Inferior parietal cortex (tissue), 1 donor: ENCODE data around the gene ADCY7.
"Not testable (repeated sequence)": the region's sequence is repeated elsewhere in the genome, so short reads cannot be mapped to it uniquely, and the experiment has no call there.

Experiments used
- DNase-seq: peaks from one replicate; pipeline ENCODE4 v3.0.0-alpha.2; 2016; ENCODE audit errors: extremely low spot score

The ADCY7 gene

DNA sequence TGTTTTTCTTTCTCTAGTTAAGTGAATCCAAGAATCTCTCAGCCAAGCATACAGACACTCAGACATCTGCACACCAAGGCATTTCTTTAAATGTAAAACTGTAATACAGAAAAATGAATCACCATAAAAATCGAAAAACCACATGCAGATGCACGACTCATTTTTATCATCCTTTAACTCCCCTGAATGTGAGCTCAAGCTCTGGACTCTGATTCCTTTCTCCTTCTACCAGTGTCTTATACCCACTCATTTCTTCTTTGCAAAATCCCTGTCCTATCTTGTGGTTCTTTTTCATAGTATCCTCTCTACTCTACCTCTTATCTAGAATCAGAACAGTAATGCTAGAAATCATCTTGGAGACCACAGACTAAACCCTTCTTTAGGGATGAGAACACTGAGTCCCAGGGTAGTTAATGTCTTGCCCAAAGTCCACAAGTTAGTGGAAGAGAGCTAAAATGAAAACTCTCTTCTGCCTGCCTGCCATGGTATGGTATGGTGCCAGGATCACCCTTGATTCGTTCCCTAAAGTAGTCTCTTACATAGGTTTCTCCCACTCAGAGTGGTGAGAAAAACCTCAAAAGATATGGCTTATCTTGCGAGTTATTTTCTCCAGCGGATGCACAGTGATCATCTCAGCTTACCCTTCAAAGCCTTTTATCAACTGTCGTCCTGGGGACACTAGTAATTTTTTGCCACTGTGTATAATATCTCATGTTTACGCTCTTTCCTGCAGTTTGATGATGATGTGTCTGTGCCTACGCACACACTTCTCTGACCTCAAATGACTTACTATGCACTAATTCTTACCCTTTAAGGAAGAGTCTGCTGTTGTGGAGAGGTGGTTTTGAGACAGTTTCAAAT lies 72.2 kb downstream of the ADCY7 start:
- DNase-seq, result no peak

DNA sequence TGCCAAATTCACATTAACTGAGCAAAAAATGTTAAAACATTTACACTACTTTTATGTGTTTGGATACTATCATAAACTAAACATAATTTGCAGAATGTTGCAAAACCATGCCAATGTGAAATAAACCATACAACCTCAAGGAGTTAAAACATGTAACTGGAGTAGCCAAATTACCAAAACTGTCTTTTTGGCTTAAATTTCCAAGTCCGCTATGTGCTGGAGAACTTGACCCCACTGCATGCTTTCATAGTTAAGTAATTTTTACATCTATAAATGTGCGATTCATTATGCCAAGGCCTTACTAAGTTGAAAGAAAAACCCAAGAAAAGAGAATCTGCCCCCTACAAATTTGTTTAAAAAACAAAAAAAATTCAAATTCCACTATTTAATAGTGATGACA lies 74.2 kb downstream of the ADCY7 start:
- no peak for DNase-seq

DNA sequence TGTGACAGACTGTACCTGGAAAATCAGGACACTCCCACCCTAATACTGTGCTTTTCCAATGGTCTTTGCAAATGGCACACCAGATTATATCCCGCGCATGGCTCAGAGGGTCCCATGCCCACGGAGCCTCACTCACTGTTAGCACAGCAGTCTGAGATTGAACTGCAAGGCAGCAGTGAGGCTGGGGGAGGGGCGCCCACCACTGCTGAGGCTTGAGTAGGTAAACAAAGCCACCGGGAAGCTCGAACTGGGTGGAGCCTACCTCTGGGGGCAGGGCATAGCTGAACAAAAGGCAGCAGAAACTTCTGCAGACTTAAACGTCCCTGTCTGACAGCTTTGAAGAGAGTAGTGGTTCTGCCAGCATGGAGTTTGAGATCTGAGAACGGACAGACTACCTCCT lies 77.2 kb downstream of the ADCY7 start:
- DNase-seq, result not testable (repeated sequence)

DNA sequence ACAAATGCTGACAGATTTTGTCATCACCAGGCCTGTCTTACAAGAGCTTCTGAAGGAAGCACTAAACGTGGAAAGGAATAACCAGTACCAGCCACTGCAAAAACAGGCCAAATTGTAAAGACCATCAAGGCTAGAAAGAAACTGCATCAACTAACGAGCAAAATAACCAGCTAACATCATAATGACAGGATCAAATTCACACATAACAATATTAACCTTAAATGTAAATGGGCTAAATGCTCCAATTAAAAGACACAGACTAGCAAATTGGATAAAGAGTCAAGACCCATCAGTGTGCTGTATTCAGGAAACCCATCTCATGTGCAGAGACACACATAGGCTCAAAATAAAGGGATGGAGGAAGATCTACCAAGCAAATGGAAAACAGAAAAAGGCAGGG lies 78.9 kb downstream of the ADCY7 start:
- DNase-seq, result not testable (repeated sequence)

DNA sequence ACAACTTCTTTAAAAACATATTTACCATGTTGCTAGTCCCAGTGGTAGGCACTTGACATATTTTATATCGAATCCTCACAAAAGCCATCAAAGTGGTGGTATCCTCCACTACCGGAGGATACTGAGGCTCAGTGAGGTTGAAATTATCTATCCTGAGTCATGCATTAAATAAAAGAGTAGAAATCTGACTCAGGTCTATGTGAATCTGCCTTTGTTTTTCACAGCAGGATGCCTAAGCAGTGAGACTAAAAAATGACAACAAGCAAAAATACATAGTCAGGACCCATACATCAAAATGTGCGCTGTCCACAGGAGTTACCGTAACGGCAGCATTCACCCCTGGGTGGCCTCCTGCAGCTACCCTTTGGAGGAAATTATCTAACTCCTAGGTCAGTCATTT lies 84.8 kb downstream of the ADCY7 start:
- no peak for DNase-seq

DNA sequence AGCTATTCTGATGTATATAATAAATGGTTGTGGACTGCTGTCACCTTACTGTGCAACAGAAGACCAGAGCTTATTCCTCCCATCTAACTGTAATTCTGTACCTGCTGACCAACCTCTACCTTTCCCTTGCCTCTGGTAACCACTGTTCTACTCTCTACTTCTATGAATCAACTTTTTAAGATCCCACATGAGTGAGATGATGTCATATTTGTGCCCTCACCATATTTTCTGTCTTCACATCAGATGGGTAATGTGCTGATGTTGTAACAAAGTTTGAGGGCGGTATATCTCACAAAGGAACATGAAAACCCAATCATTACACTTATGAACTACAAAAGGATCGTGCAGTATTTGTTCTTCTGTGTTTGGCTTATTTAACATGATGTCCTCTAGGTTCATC lies 85.6 kb downstream of the ADCY7 start:
- DNase-seq, result no peak

DNA sequence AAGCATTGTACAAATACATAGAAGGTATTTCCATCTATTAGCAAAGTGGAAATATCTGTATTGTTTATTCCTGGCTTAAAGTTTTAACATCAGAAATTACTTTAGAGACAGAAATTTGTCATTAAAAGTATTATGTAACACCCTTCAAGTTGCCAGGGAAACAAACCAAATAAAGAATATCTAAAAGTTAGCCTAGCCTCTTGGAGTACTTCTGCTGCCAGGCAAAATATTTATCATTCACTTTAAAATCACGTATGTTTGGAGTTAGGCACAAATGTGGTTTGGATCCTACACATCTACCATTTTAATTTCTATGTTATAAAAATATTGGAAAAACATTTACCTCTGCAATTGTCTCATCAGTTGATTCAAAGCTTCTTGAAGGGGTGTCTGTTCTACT lies 87.7 kb downstream of the ADCY7 start:
- DNase-seq, result no peak

DNA sequence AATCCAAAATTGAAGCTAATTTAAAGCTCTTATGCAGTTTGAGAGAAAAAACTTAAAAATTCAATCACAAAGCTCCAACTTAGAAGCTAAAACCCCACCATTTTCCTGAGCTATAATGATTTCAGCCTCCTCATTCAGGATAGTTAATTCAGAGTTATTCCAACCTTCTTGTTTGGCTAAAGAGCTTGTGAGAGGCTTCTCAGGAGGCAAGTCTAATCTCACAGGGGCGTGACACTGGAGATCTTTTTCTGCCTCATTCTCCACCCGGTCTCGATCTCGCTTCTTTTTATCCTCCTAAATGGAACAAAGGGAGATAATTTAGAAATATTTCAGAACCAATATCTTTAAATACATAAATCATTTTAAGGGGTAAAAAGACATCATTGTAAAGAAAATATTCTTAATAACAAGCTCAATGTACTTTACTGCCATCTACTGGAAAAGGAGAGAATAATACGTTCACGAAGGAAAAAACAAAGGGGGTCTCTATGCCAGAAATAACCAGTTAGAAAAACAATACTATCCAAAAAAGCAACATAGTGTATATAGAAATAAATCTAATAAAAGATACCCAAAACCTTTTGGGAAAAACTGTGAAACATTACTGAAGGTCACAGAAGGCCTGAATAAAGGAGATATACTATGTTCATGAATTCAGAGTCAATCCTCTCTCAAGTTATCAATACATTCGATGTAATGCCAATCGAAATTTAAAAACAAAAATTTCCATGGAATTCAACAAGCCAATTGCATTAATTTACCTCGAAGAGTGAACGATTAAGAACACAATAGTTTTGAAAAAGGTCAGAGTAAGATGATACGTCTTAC lies 88.5 kb downstream of the ADCY7 start:
- no peak for DNase-seq

DNA sequence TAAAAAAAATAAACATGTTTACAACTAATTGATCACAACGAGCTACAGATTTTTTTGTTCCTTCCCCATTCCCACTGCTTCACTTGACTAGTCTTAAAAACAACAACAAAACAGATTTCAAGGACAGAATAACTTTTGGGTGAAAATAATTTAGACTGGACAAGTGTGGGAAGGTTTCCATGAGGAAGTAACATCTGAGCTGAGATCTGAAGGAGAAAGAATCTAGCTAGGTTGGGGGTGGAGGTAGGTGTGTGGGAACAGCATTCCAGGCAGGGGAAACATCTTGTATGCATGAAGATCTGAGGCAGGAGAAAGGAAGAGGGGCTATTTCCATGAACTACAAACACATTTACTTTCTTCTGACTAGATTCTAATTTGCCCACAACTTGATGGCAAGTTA lies 93.3 kb downstream of the ADCY7 start:
- no peak for DNase-seq

DNA sequence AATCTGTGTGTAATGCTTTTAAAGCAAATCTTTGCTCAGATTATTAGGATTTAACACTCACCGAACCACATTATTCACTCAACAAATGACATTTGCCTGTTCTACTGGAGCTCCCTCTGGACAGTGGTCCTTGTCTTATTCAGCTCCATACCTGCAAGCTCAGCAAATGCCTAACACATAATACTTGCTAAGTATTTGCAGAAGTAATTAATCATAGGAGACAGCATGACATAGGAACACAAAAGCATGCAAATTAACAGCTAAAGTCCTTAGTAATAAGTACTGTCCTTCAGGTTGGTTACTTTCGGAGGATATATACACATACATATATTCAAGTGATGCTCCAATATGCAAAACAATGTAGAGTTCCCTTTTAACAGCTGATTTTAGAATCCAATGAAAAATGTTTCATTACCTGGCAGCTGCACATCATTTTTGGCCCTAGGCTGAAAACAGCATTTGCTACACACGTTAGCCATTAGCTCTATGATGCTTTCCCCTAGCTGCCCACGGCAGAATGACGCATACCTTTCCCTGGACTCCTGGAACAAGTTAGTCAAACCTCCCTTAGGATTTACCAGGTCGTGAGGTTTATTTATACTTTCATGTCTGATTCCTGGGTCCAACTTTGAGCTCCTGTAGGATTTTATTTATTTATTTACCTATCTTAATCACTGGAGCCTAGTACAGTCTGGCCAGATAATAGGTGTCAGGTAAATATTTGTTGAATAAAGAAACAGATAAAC lies 93.9 kb downstream of the ADCY7 start:
- no peak for DNase-seq

DNA sequence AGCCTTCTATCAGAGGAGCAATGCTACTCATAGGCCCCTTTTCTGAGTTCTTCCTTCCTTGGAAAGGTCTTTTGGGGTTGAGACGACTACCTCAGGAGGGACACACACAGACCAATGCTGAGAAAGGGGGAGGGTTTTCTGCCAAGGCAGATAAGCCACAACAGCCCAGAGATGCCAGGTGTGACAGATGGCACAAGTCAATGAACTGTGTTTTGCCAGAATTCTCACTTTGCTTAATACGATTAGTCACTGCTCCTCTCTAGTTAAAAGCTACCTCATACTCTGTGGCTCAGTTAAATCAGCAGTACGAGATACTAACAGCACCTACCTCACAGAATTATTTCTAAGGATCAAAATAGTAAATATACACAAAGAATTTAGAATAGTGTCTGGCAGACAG lies 94.4 kb downstream of the ADCY7 start:
- no peak for DNase-seq

DNA sequence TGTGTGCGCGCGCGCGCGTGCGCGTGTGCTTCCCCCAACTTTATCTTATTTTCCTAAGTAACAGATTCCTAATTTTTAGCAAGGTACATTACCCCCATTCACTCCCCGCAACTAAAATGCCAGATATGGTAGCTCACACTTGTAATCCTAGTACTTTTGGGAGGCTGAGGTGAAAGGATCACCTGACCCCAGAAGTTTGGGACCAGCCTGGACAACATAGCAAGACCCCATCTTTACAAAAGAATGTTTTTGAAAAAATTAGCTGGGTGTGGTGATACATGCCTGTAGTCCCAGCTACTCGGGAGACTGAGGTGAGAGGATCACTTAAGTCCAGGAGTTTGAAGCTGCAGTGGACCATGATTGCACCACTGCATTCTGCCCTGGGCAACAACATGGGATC lies 97.3 kb downstream of the ADCY7 start:
- DNase-seq, result no peak

DNA sequence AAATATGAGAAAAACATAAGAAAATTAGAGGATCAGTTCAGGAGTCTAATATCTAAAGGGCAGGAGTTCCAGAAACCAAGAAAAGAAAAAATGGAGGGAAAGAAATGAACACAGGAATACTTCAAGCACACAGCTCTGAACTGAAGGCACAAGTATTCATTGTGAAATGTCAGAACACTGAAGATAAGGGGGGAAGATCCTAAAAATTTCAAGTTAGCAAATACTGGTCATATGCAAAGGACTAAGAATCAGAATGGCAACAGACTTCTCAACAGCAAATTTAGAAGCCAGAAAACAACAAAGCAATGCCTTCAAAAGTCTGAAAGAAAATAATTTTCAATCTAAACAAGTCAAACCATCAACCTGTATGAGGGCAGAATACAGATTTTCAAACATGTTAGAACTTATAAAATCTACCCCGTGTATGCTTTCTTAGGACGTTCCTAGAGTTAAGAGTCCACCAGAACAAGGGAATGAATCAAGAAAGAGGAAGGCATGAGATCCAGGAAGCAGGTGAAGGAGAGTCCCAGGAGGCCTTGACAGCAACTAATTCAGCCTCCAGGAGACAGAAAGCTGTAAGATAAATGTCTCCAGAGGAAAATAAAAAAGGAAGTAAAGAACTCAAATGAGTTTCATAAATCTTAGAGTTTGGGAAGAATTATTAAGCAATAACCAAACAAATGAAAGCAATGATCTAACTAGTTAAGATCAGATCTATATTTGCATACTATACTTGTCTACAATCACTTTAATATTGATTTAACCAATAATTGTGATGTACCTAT lies 99.6 kb downstream of the ADCY7 start:
- DNase-seq, result no peak
